OCI-LY7 (cell line): ENCODE measurements around the gene JUN.
A peak's percentile ranks its signal among the peaks of the same experiment; 100 is the strongest.

ENCODE experiments used
- CTCF ChIP-seq: fragments of 200-600 bp; sonication (generic); conservative IDR thresholded peaks from 2 replicates; pipeline ENCODE4 v1.5.1; 2014; ENCODE audit warnings: mild to moderate bottlenecking, antibody characterized with exemption, low read length, moderate library complexity, mixed read lengths
- EZH2phosphoT487 ChIP-seq: fragments of 200-600 bp; sonication (generic); IDR thresholded peaks from 2 replicates; pipeline ENCODE4 v1.6.1; 2018; ENCODE audit warnings: low read depth, borderline replicate concordance, mild to moderate bottlenecking, mixed run types, antibody characterized with exemption, low read length, moderate library complexity, mixed read lengths

GRCh38 chr1:58816072-58816746 is 32.4 kb upstream of the JUN start:
- TF ChIP-seq CTCF (peak; percentile 42; the same call in 1 of the 2 replicates), EZH2phosphoT487 (no peak)
